ENCODE measurements around the gene DHDH. TPM values are rescaled to one million over a fixed set of nuclear protein-coding genes. Genes with fewer than 3 reads are reported as not detected.

DHDH gene
- total RNA-seq, 4 donors from 2014 or later: not detected

- TF ChIP-seq, protein P1, sequence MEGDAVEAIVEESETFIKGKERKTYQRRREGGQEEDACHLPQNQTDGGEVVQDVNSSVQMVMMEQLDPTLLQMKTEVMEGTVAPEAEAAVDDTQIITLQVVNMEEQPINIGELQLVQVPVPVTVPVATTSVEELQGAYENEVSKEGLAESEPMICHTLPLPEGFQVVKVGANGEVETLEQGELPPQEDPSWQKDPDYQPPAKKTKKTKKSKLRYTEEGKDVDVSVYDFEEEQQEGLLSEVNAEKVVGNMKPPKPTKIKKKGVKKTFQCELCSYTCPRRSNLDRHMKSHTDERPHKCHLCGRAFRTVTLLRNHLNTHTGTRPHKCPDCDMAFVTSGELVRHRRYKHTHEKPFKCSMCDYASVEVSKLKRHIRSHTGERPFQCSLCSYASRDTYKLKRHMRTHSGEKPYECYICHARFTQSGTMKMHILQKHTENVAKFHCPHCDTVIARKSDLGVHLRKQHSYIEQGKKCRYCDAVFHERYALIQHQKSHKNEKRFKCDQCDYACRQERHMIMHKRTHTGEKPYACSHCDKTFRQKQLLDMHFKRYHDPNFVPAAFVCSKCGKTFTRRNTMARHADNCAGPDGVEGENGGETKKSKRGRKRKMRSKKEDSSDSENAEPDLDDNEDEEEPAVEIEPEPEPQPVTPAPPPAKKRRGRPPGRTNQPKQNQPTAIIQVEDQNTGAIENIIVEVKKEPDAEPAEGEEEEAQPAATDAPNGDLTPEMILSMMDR (IDR thresholded peaks at IDR 0.05): no peak
- ATAC-seq (ENCODE audit: low FRiP score): no peak
- DNase-seq (ENCODE audit: low spot score): no peak
Measured at GRCh38 chr19:48953141-48953540, 19.6 kb downstream of the DHDH start.

DNA sequence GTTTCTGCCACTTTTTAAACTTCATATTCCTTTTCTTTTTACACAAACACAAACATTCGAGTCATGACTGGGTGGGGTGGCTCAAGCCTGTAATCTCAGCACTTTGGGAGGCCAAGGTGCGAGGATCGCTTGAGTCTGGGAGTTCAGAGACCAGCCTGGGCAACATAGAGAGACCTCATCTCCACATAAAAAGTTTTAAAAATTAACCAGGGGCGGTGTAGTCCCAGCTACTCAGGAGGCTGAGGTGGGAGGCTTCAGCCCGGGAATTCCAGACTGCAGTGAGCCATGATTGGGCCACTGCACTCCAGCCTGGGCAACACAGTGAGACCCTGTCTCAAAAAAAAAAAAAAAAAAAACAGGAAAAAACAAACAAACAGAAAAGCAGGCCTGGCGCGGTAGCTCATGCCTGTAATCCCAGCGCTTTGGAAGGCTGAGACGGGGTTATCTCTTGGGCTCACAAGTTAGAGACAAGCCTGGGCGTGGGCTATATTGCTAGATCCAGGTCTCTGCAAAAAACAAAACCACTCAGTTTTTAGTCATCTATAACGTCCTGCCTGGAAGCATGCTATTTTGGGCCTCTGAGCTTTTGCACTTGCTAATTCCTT is 20.6 kb downstream of the DHDH start:
- TF ChIP-seq, protein P1 (IDR thresholded peaks at IDR 0.05): no peak
- no peak for DNase-seq (ENCODE audit: low spot score)
- ATAC-seq (ENCODE audit: low FRiP score): no peak

DNA sequence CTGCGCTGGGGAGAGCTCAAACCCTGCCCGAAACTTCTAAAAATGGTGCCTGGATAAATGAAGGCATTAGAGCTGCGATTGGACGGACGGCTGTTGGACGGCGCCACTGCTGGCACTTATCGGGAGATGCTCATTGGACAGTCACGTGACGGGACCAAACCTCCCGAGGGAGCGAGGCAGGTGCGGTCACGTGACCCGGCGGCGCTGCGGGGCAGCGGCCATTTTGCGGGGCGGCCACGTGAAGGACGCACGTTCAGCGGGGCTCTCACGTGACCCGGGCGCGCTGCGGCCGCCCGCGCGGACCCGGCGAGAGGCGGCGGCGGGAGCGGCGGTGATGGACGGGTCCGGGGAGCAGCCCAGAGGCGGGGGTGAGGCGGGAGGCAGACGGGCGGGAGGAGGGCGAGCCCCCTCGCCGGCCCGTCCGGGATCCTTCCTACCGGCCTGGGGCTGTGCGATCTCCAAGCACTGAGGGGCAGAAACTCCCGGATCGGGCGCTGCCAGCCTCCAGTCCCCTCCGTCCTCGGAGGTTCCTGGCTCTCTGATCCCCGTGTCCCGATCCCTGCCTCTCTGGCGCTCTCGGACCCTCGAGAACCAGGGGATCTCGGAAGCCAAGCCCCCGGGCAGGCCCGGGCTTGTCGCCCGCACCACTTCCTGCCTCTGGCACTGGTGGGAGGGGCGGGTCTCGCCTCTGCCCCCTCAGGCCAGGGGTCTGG is 21.3 kb downstream of the DHDH start, which contains the start of gene BAX:
Gene BAX, plus strand, starts transcription at position 281 of the 713 bp plus-strand sequence. Its CDS starts 54 bp downstream, at position 335.
- peak; percentile 83 for DNase-seq (ENCODE audit: low spot score)
- ATAC-seq (ENCODE audit: low FRiP score): peak; percentile 85
- TF ChIP-seq, protein P1 (IDR thresholded peaks at IDR 0.05): no peak

- DNase-seq (ENCODE audit: low spot score): no peak
- TF ChIP-seq, protein P1 (IDR thresholded peaks at IDR 0.05): no peak
Measured at GRCh38 chr19:48955308-48955958, 21.9 kb downstream of the DHDH start.

DNA sequence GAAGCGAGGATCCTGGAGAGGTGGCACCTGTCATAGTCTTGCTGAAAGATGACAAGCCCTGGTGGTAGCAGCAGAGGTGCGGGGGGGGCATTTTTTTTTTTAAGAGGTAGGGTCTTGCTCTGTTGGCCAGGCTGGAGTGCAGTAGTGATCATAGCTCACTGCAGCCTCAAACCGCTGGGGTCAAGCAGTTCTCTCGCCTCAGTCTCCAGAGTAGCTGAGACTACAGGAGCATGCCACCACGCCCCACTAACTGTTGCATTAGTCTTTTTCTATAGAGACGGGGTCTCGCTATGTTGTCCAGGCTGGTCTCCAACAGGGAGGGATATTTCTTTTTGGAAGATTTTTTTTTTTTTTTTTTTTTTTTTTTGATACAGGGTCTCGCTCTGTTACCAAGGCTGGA is 24.5 kb downstream of the DHDH start:
- no peak for DNase-seq (ENCODE audit: low spot score)
- TF ChIP-seq, protein P1 (IDR thresholded peaks at IDR 0.05): no peak
- ATAC-seq (ENCODE audit: low FRiP score): no peak

More at GRCh38 chr19:48955308-48955958, 21.9 kb downstream of the DHDH start:
- ATAC-seq (ENCODE audit: low FRiP score): peak; percentile 7

GRCh38 chr19:48959341-48960239 is 26.1 kb downstream of the DHDH start:
- TF ChIP-seq, protein P1 (IDR thresholded peaks at IDR 0.05): no peak
- DNase-seq (ENCODE audit: low spot score): no peak
- ATAC-seq (ENCODE audit: low FRiP score): no peak

Data from omental fat pad (tissue), 4 donors.